HUES64 (cell line): ENCODE data around the gene CELF4.

Experiments used
- H3K27ac ChIP-seq: 2 replicates; pipeline ENCODE4 v1.7.0; 2013; ENCODE audit warnings: low read depth, low read length, inconsistent platforms
- H3K27me3 ChIP-seq: 2 replicates; pipeline ENCODE4 v1.6.1; 2013; ENCODE audit warnings: mild to moderate bottlenecking, low read length; ENCODE audit not compliant: insufficient read depth
- H3K36me3 ChIP-seq: 2 replicates; pipeline ENCODE4 v1.6.1; 2013; ENCODE audit warnings: mild to moderate bottlenecking, low read length; ENCODE audit not compliant: insufficient read depth
- H3K4me1 ChIP-seq: 2 replicates; pipeline ENCODE4 v1.6.1; 2013; ENCODE audit warnings: mild to moderate bottlenecking, low read length, moderate library complexity; ENCODE audit not compliant: insufficient read depth
- H3K4me3 ChIP-seq: 2 replicates; pipeline ENCODE4 v1.5.1; 2013; ENCODE audit warnings: mild to moderate bottlenecking, low read length, moderate library complexity
- H3K9ac ChIP-seq: 2 replicates; pipeline ENCODE4 v1.6.1; 2013; ENCODE audit warnings: mild to moderate bottlenecking, low read depth, low read length
- H3K9me3 ChIP-seq: 2 replicates; pipeline ENCODE4 v1.6.1; 2013; ENCODE audit warnings: low read depth, low read length; ENCODE audit not compliant: insufficient read depth
- WGBS: fragments of 150-250, 120-280 bp; methylation state at CpG from one replicate; pipeline ENCODE4 v1.1.7; 2013; ENCODE audit warnings: missing lambda C conversion rate; 5-methylcytosine and 5-hydroxymethylcytosine counted together

CELF4 gene

DNA sequence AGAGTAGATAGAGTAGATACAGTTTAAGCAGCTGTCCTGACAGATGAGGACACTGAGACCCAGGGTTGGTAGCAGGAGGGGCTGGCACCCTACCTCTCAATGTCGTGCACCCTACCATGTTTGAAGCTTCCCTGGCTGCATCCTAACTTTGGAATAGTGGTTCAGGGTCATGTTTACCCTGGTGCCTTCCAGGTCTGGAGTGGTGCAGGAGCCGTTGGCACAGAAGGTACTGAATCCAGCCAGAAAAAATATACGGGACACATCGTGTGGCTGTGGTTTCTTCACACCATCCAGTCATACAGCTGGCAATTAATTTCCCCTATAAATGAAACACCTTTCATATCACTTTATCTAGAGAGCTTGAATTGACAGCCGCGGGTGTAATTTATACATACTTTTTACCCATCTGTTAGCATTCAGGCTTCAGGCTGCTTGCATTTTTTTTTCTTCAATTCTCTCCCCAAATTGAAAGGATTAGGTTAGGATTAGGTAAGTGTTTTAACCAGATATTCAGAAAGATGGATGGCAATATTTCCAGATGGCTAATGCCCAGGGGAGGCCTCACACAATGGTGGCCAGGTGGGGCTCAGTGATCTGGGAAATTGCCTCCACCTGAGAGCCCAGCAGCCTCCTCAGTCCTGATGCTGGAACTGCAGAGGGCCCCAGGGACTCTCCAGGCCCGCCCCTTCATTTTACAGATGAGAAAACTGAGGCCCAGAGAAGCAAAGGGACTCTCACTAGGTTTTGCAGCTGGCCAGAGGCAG, 127.0 kb downstream of the CELF4 start:
- H3K36me3 ChIP-seq, result no peaks in the 10 kb centered on the region
- H3K27ac ChIP-seq, result no peak overlapping the region
- no peak overlapping the region for H3K4me3 ChIP-seq
- WGBS, result 92% methylated on average over 7 of the region's 7 CpGs
- peaks cover 9% of the 10 kb centered on the region for H3K4me1 ChIP-seq
- no peaks in the 10 kb centered on the region for H3K27me3 ChIP-seq
- H3K9me3 ChIP-seq, result no peaks in the 10 kb centered on the region
- H3K9ac ChIP-seq, result no peak overlapping the region

DNA sequence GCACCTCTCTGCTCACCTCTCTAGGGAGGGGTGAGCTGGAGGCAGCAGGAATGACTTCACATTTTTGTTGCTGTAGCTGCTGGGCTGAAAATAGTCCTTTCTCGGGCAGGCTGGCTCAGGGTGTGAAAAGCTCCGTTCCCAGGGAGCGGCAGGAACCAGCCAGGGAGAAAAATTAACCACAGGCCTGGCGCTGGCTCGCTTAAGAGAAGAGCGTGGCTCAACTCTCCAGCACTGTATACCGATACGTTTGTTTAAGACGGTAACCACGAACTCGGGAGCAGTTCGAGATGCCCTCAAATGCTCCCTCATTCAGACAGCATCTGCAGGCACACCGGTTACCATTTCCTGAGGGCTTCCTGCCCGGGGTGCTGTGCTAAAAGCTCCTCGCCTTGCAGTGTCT, 129.6 kb downstream of the CELF4 start:
- Histone ChIP-seq H3K4me1 (no peaks in the 10 kb centered on the region), H3K4me3 (no peak overlapping the region), H3K27ac (no peak overlapping the region), H3K9ac (no peak overlapping the region), H3K36me3 (no peaks in the 10 kb centered on the region), H3K9me3 (no peaks in the 10 kb centered on the region), H3K27me3 (no peaks in the 10 kb centered on the region)
- 81% methylated on average over 15 of the region's 15 CpGs for WGBS

DNA sequence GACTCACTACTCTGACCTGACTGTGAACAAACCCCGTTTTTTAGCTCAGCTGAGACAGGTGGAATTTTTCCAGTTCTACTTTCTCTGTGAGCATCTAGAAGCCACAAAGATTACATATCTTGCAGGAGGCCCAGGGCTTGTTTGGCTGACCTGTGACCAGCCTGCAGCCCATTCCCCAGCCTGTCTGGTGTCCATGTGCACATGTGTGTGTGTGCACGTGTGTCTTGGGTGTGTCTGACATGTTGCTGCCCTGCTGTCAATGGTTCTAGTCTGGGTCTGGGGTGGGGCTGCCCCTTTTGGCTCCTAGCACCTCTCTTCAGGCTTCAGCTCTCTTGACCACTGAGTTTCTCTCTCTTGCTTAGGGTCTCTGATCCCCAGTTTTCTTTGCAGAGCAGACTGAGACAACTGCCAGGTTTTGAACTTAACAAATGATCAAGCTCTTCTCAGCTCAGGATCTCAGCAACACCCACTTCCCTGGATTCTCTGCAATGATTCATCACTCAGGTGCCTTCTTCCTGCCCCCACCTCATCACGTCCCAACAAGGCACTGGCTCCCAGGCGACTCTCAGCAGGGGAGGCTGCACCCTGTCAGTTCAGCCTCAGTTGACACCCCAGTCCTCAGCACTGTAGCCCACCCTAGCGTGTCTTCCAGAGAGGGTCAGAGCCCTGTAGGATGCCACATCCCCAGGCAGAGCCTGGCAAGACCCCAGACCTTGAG, 130.3 kb downstream of the CELF4 start:
- Histone ChIP-seq H3K9ac (no peak overlapping the region), H3K4me1 (no peaks in the 10 kb centered on the region)

DNA sequence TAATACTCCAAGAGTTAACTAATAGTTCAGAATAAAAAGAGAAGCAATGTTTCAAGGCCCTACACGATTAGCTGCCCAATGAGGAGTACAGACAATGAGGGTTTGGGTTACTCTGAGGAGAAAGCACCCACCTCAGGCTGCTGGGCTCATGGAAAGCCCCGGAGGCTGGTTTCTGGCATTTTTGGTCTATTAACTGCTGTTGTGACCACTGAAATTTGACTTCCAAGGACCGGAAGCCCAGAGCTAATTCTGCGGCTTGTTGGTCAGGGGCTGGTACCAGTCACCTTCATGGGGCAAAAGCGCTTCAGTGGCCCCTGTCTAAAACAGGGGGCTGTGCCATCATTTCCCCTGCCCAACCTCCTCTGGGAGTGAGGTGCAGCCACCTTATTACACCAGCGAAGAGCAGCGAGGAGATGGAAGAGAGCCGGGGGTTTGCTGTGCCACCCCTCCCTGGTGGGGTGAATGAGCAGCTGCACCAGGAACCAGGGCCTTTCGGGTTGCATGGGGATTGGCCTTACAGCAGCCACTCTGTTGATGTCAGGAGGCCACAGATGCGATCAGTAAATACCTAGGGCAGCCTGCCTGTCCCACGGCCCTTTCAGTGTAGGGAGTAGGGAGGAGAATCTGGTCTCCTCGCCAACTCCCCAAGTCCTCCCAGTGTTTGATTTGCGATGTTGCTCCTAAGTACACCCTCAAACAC, 131.3 kb downstream of the CELF4 start:
- Histone ChIP-seq H3K9ac (no peak overlapping the region), H3K4me1 (no peaks in the 10 kb centered on the region), H3K9me3 (no peaks in the 10 kb centered on the region), H3K27ac (no peak overlapping the region), H3K4me3 (no peak overlapping the region), H3K36me3 (no peaks in the 10 kb centered on the region), H3K27me3 (no peaks in the 10 kb centered on the region)
- 92% methylated on average over 12 of the region's 13 CpGs for WGBS

More for the DNA sequence above, 130.3 kb downstream of the CELF4 start:
- Histone ChIP-seq H3K36me3 (no peaks in the 10 kb centered on the region), H3K27me3 (no peaks in the 10 kb centered on the region), H3K27ac (no peak overlapping the region), H3K9me3 (no peaks in the 10 kb centered on the region), H3K4me3 (no peak overlapping the region)
- WGBS, result 80% methylated on average over 5 of the region's 5 CpGs

DNA sequence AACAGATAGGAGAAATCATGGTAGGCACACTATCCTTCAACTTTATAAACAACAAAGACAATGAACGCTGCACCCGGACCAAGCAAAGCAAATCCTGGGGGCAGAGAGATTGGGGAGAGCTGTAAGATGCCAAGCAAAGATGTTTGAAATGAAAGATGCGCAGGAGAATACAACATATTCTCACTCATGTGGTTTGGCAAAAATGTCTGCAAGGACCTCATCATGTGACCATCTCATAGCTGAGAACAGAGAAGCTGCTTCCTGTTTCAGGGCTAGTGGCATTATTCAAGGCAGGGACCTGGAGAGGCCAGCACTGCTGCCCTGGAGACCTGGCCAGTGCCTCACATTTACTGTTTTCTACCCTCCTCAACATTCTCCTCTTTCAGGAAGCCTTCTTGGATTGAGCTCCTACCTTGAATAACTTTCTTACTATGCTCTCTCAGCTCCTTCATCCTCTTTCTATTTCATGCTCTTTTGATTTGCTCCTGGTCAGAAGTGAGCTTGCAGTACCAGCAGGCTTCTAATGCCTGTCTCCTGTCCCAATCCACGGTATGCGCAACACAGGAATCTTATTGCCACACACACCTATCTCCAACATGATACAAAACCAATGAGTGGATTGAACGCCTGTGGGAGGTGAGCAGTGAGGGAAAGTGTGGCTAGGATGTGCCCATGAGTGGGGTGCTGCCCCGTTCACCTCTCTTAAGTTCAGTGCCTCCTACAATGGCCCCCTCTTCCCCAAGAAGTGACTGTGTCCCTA, 133.0 kb downstream of the CELF4 start:
- Histone ChIP-seq H3K9ac (no peak overlapping the region), H3K36me3 (no peaks in the 10 kb centered on the region), H3K27me3 (no peaks in the 10 kb centered on the region), H3K4me3 (no peak overlapping the region), H3K9me3 (no peaks in the 10 kb centered on the region), H3K4me1 (no peaks in the 10 kb centered on the region), H3K27ac (no peak overlapping the region)
- WGBS, result 96% methylated on average over 6 of the region's 7 CpGs

DNA sequence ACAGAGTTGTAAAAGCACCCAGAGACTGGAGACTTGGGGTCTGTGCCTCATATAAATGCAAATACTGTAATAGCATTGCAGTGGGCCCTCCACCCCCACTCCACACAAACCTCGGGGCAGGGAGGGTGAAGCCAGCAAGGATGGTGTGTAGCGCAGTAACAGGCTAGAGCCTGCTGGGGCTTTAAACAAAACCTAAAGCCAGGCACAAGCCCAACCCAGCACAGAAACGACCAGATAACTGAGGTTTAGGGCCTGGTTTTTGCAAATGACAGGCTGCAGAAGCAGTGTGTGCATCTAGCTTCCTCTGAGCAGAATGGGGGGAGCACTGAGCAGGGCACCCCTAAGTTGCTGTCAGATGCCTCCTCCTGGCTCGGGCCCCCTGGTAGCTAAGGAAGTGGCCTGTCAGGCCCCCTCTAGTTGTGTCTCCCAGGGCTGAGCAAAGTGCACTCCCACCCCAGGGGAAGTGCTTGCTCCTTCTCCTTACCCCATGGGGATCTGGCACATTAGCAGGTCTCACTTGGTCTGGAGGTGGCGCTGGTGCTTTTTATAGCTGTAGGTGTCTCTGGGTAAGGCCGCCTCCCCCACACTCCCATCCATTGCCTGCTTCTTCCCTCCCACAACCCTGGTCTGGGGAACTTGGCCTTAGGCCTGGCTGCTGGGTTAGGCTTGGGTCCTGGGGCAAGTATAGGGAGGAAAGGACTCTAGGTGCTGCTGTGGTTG, 135.1 kb downstream of the CELF4 start:
- H3K36me3 ChIP-seq, result no peaks in the 10 kb centered on the region
- H3K27me3 ChIP-seq, result no peaks in the 10 kb centered on the region
- no peak overlapping the region for H3K9ac ChIP-seq
- H3K9me3 ChIP-seq, result no peaks in the 10 kb centered on the region
- WGBS, result 82% methylated on average over 5 of the region's 6 CpGs
- no peaks in the 10 kb centered on the region for H3K4me1 ChIP-seq
- no peak overlapping the region for H3K4me3 ChIP-seq
- no peak overlapping the region for H3K27ac ChIP-seq

DNA sequence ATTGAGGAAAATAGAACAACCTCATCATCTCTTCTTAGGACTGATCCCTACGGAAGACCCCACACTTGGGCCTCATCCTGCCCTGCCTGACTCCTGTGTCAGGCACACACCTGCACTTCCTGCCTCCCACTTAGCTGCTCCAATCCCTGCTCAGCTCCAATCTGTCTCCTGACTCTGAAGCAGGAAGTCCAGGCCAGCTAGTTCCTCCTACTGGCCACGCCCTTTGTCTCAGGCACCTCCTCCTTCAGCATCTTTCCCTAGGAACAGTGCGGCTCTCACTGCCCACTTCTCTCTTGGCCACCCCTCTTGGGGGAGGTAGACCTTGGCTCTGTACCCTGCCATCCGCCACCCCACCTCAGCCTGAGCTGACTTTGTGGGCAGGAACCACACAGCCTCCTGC, 135.8 kb downstream of the CELF4 start:
- H3K9me3 ChIP-seq, result no peaks in the 10 kb centered on the region
- H3K9ac ChIP-seq, result no peak overlapping the region
- 89% methylated on average over 4 of the region's 4 CpGs for WGBS
- no peaks in the 10 kb centered on the region for H3K36me3 ChIP-seq
- no peaks in the 10 kb centered on the region for H3K27me3 ChIP-seq
- no peak overlapping the region for H3K4me3 ChIP-seq
- no peak overlapping the region for H3K27ac ChIP-seq
- H3K4me1 ChIP-seq, result no peaks in the 10 kb centered on the region

DNA sequence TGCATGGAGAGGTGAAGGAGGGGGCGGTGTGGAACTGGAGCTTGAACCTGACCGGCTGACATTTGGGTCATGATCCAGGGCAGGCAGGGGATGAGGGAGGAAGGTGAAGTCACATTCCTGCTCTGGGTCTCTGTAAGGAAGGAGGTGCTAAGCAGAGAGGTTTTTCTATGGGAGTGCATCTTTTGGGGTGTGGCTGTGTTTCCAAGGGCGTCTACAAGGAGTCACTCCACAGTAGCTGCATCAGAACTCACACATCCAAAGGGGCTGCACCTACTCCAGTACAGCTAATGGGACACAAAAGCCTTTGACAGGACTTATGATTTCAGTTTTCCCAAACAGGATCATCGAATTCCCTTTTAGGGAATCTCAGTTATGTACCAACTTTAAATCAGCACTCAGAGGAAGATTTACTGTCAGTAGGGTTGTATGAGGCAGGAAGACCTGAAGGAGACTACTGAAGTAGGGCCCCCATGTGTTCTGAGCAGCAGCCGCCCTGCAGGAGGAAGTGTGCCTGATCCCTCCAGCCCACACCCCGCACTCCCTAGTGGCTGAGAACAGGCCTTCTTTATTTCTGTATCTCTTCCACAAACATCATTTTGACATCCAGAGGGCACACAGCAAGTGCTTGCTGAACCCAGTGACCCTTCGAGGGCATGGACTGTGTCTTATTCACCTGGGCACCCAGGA, 137.2 kb downstream of the CELF4 start:
- Histone ChIP-seq H3K4me3 (no peak overlapping the region), H3K27ac (no peak overlapping the region), H3K4me1 (no peaks in the 10 kb centered on the region), H3K9ac (no peak overlapping the region), H3K9me3 (no peaks in the 10 kb centered on the region), H3K27me3 (no peaks in the 10 kb centered on the region), H3K36me3 (no peaks in the 10 kb centered on the region)
- 84% methylated on average over 7 of the region's 7 CpGs for WGBS

DNA sequence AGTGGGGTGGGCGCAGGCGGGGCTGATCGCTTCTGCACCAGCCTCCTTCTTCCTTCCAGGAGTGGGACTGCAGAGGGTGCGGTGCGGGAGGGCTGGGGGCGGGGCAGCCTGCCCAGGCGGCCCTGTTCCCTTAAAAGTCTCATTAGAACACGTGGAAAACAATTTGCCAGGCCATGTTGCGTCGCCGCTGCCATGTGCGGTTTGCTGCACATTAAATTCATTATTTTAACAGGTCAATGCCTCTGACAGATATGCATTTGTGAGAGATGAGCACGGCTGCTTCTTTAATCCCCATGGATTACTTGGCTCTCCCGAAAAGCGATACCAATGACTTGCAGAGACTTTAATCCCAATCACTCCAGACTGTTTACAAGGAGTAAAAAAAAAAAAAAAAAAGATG, 139.0 kb downstream of the CELF4 start:
- WGBS, result 88% methylated on average over 15 of the region's 15 CpGs
- no peak overlapping the region for H3K27ac ChIP-seq
- no peak overlapping the region for H3K4me3 ChIP-seq
- H3K4me1 ChIP-seq, result peaks cover 7% of the 10 kb centered on the region; the same call in 1 of the 2 replicates
- no peaks in the 10 kb centered on the region for H3K9me3 ChIP-seq
- no peaks in the 10 kb centered on the region for H3K27me3 ChIP-seq
- no peak overlapping the region for H3K9ac ChIP-seq
- H3K36me3 ChIP-seq, result no peaks in the 10 kb centered on the region

DNA sequence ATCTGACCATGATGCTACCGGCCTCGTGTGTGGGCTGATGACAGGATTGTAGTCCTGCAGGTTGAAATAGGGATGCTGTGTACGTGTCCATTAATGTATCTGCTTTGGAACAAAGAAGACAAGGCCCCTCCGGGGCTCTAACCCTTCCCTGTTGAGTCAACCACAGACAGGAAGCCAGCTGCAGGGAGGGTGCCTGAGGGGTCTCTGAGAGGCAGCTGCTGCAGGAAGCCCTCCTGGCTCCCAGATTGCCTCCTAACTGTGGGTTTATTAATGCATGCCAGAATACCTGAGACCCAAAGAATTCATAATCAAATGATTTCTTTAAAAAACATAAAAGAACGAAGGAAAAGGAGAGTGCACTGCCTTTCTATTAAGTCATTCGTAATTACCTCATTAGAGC, 140.4 kb downstream of the CELF4 start:
- H3K4me3 ChIP-seq, result no peak overlapping the region
- no peak overlapping the region for H3K27ac ChIP-seq
- H3K9me3 ChIP-seq, result no peaks in the 10 kb centered on the region
- peaks cover 9% of the 10 kb centered on the region for H3K4me1 ChIP-seq
- WGBS, result 90% methylated on average over 6 of the region's 6 CpGs
- H3K9ac ChIP-seq, result no peak overlapping the region
- H3K36me3 ChIP-seq, result no peaks in the 10 kb centered on the region
- no peaks in the 10 kb centered on the region for H3K27me3 ChIP-seq
